HG03565 (cell line): Measurements from ENCODE around the gene TOB1.
"Not testable (repeated sequence)": the region's sequence is repeated elsewhere in the genome, so short reads cannot be mapped to it uniquely, and the experiment has no call there.

ENCODE experiments used
- ATAC-seq: cut with Tn5 transposase; IDR thresholded peaks from one replicate; pipeline ENCODE4 v1.9.1; 2021; ENCODE audit warnings: mild to moderate bottlenecking, moderate library complexity; ENCODE audit not compliant: unreplicated experiment

TOB1 gene

DNA sequence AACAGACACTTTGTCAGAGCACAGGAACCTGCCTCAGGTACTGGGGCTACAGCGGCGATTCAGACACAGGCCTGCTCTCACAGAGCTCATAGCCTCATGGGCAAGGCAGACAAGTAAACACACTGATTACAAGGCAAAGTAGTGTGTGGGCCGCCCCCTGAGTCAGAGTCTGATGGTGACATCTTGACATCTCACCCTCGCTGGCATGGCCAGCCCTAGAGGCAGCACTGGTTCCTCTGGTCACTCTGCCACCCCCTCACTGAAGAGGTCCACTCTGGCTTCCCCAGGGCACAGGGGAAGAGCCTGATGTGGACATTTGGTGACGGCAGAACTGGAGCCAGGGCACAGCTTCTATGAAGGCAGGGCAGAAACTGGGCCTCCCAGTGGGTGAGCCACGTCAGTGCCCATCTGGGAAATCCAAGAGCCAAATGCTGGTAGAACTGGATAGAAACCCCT, 32.9 kb upstream of the TOB1 start:
- ATAC-seq = no peak

DNA sequence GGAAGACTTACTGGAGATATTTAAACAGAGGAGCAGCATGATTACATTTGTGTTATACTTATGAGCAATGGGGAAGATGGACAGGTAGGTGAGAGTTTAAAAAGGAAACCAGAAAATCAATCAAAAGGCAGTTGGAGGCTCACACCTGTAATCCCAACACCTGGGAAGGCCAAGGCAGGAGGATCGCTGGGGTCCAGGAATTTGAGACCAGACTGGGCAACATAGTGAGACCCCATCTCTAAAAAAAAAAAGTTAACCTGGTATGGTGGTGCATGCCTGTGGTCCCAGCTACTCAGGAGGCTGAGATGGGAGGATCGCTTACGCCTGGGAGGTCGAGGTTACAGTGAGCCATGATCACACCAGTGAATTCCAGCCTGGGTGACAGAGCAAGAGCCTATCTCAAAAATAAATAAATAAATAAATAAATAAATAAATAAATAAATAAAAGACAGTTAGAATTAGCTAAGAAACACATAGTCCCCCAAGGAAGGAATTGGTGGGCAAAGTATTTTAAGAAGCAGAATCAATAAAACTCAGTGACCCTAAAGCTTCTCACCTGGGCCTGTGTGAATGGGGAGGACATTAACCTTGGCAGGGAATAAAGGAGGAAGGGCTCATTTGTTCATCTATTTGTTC, 32.3 kb upstream of the TOB1 start:
- ATAC-seq = no peak

DNA sequence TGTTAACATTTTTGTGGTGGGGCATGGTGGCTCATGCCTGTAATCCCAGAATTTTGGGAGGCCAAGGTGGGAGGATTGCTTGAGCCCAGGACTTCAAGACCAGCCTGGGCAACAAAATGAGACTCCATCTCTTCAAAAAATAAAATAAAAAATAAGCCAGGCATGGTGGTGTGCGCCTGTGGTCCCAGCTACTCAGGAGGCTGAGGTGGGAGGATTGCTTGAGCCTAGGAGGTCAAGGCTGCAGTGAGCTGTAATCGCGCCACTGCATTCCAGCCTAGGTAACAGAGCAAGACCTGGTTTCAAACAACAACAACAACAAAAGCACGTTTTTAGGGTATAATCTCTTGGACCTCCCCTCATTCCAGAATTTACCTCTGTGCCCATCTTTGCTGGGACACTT, 28.4 kb upstream of the TOB1 start:
- ATAC-seq = not testable (repeated sequence)

DNA sequence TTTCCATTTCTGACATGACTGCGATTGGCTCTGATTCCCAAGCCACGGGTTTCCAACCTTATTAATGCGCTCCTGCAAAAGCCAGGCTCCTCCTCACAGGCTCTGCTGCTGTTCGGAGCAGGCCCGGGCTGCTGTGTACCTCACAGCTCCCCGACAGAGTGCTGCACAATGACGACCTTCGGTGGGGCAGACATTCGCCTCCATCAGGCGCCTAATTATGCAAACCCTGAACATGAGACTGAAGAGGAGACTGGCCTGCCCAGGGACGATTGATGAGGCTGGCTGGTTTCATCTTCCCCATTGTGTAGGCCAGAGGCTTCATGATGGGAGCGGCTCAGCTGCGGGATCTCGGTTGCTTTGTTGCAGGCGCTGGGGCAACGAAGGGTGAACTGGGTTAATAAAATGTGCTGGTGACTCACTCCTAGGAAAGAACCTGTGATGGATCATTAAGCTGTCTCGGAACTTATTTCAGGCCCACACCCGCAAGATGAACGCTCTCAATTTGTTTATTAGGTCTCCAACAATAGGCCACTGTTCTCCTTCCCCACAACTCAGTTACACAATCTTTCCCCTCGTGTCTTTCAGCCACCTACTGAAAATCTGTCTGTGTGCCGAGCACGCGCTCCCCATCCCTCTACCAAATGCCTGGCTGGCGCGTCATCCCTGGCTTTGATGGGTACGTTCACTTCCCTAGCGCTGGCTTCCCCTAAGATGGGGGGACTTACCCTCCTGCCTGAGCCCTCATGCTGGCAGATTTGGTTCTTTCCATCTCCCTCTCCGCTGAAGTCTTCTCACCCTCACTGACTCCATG, 27.2 kb upstream of the TOB1 start:
- ATAC-seq = no peak

DNA sequence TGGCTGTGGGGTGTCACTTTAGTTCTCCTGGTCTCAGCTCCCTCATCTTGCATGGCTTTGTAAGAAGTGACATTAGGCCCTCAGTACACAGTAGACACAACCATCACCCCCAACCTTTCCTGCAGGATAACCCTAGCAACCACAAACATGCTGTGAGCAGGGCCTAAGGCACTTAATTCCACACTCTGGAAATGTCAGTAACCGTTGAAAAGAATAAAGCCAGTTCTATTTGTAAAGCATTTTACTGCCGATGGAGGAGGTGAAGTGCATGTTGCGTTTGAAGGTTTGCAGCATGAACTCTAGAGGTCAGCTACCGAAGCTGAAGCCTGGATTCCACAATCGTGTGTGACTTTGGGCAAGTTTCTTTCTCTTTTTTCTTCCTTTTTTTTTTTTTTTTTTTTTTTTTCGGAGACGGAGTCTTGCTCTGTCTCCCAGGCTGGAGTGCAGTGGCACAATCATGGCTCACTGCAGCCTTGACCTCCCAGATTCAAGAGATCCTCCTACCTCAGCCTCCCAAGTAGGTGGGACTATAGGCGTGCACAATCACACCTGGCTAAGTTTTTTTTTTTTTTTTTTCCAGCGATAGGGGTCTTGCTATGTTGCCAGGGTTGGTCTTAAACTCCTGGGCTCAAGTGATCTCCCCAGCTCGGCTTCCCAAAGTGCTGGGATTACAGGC, 26.1 kb upstream of the TOB1 start:
- ATAC-seq = no peak

DNA sequence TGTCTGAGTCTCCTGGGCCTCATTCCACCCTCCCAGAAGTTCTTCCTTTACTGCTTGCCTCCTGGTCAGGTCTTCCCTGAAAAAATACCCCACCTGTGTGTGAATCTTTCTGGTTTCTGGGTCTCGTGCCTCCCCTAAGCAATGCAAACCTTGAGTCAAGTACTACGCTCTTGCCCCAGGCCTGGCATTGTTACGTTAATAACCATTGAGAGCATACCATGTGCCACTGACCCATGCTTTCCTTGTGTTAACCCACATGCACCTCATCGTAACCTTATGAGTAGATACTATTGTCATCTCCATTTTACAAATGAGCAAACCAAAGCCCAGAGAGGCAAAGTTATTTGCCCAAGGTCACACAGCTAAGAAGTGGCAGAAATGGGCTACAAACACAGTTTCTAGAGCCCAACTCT, 25.4 kb upstream of the TOB1 start:
- ATAC-seq = no peak

DNA sequence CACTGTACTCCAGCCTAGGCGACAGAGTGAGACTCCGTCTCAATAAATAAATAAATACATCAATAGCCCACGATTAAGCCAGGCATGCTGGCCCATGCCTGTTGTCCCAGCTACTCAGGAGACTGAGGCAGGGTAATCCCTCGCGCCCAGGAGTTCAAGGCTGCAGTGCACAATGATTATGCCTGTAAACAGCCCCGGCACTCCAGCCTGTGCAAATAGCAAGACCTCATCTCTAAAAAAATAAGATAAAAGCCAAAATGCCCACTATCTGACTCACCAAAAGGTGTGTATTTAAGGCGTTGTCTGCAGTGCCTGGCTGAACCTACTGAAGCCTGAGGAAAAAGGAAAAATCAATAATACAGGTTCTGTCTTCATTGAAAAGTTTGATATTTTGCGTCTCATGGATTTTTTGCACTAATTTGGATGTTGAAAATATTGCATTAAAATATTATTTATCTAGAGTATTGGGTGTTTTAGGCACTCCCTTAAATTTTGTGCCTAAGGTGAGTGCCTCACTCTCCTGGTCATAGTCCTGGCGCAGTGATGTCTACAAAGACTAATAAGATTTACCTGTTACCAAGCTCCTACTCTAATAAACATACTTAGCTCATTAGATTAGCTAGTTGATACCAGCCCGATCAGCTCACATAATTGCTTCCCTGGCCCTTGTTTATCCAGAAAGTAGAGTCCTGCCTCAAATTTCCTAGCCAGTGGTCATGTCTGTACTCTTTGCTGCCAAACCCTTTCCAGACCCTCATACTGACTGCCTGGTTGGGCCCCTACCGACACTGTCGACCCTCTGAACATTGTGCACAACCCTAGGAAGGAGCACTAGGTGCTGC, 24.7 kb upstream of the TOB1 start:
- no peak for ATAC-seq

DNA sequence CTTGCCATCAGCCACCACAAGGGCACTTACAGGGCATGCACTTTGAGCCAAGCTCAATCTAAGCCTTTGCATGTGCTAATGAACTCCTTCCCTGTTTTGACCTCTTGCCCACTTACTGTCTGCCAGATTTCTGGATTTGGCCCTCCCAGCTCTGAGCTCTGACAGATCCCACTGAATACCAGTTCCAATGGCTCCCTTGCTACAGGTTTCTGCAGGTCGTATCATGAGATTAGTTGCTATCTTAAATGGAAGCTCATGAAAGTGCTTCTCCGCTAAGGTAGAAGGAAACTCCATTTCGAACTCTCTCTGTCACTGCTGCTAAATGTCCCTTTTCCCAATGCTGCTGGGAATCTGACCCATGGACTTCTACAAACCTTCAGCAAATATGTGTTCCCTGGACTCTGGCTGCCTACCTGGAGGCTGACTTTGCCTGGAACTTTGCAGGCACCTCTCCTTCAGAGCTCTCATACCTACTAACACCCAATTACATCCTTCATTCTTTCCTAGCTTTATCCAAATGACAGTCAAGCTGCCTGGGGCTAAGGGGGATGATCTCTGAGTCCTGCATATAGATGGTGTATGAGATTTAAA, 23.5 kb upstream of the TOB1 start:
- no peak for ATAC-seq

DNA sequence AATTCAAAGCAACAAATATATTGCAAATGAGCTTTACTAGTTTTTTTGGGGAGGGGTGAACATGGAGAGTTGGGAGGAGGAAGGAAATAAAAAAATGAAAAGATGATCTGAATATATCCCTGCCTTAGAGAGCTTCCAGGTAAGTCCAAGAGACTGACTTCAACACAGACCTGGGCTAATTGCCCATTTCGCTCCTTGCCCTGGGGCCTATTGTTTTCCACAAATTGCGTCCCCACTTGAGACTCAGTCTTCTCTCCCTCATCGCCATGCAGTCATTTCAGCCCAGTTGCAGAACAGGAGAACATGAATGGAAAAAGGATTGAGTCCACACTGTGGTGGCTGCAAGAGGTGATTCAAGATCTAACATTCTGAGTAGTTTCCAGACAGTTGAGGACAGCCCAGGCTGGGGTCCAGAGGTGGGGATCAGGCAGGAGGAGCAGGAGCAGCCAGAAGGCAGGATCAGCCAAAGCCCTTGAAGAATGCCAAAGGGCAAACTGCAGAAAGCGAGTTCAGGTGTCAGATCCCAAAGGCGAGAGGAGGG, 21.6 kb upstream of the TOB1 start:
- ATAC-seq = no peak

DNA sequence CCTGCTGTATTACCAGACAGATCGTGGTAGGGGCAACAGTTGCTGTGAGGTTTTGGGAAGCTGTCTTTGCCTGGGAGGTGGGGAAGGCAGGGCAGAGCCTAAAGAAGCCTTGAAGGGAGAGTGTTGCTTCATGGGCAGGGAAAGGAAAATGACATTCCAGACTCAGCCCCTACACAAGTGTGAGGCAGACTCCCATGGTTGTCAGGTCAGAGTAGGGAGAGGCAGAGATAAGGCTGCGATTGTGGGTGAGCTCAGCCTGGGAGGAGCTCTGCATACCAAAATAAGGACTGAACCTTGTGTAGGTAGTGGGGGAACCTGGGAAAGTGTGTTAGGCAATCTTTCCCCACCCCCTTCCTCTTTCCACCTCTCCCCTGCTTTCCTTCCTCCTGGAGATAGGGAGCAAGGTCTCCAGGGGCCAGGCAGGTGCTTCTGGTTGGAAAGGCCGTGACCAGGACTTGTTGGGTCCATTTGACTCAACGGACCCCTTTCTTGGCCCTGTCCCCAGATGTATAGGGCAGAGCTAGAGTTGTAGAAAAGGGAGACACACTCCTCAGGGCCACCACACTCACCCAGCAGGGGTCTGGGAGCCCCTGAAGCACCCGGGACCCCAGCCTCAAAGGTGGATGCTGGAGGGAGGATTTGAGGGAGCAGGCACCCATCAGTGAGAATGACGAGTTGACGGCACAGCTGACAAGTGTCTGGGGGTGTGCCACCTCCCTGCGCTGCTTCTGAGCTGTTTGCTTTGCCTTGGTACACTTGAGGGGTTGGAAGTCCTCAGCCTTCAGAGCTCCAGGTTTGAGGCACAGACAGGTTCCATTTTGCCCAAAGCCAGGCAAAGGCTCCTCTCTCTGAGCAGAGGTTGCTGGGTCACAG, 18.5 kb upstream of the TOB1 start:
- ATAC-seq = no peak

DNA sequence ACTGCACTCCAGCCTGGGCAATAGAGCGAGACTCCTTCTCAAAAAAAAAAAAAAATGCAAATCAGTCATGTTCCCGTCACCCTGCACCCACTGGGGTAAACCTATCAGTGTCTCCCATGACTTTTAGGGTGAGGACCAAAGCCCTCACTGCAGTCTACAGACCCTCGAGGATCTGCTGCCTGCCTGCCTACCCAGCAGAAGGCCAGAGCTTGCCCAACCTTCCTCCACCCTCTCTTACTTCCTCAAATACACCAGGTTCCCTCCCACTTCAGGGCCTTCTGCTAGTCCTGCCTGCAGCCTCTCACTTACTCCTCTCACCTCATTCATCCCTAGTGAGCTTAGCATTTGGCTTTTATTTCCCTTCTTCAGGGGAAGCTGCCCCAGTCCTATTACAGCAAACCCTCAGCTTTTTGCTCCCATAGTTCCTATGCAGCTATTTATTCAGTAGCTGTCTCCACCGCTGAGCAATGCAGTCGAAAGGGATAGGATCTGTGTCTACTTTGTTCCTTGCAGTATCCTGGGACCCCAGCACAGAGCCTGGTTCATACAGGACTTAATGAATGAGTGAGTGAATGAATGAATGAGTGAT, 17.8 kb upstream of the TOB1 start:
- ATAC-seq = no peak

DNA sequence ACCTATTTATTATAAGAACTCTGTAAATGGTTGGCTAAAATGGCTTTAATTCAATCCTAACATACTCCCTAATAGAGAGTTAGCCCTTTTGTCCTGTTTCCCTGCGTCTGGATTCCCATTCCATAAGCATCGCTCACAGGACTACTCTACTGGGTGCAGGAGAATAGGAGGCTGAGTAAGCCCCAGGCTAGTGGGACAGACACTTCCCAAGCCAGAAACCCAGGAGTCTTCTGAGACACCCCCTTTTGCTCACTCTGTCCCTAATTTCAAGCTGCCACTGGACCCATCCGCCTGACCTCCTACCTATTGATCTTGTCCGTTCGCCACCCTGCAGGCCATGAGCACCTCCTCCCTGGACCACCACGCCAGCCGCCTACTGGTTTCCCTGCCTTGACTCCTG, 16.7 kb upstream of the TOB1 start:
- no peak for ATAC-seq

DNA sequence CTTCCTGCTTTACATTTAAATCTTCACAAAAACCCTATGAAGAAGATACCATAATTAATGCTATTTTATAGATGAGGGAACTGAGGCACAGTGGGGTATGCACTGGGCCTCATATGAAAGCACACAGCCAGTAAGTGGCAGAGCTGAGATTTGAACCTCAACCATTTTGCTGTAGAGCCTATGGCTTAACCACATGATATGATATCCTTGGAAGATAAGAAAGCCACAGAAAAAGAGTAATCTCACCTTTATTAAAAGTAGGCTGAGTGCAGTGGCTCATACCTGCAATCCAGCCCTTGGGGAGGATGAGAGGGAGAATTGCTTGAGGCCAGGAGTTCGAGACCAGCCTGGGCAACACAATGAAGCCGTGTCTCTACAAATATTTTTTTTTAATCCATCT, 15.0 kb upstream of the TOB1 start:
- ATAC-seq = no peak

DNA sequence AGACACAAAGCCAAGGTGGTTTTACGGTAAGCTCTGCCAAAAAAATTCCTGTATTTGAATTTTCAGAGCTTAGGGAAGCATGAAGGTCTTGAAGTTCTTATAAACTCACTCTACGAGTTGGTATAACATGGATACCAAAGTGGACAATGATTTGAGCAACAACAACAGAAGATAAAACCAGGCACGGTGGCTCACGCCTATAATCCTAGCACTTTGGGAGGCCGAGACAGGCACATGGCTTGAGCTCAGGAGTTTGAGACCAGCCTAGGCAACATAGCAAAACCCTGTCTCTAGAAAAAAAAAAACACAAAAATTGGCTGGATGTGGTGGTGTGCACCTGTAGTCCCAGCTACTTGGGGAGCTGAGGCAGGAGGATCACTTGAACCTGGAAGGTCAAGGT, 12.9 kb upstream of the TOB1 start:
- ATAC-seq = no peak

DNA sequence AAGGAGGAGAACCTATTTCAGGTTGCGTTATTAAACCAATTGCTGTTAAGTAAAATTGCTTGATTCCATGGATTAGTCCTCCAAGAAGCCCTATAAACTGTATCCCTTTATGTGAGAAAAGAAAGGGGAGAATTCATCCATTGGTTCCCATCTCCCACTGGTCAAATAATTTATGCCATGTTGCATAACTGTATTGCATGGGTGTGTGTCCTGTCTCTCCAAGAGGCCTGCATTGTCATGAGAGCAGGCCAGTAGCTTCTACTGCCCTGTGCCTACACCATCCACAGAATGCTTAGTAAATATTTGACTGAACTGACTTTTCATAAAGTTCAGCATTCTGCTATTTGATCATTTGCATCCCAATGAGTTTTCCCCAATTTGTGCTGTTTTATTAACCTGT, 11.7 kb upstream of the TOB1 start:
- no peak for ATAC-seq

DNA sequence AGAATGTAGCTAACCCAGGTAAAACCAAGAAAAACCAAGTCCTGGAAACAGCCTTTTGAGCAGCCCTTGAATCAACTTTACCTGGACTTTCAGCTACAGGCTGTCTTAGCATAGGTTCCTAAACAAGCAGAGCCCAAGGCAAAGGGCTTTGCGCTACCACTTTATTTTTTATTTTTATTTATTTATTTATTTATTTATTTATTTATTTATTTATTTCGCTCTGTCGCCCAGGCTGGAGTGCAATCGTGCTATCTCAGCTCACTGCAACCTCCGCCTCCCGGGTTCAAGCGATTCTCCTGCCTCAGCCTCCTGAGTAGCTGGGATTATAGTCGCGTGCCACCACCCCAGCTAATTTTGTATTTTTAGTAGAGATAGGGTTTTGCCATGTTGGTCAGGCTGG, 10.9 kb upstream of the TOB1 start:
- ATAC-seq = not testable (repeated sequence)

DNA sequence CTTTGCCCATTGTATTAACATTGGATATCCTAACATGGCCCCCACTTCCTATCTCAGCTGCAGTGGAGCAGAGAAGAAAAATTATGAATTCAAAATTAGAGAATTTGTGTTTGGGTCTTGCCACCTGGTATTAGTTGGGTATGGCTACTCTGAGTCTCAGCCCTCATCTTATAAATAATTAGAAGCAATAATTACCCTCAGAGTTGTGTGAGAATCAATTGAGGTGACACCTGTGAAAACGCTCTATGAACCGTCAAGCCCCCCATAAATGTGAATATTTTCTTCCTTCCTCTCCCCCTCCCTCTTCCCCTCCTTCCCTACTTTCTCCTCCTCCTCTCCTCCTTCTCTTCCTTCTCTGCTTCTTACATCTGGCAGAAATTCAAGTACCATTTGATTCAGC, 8.9 kb upstream of the TOB1 start:
- ATAC-seq = no peak

DNA sequence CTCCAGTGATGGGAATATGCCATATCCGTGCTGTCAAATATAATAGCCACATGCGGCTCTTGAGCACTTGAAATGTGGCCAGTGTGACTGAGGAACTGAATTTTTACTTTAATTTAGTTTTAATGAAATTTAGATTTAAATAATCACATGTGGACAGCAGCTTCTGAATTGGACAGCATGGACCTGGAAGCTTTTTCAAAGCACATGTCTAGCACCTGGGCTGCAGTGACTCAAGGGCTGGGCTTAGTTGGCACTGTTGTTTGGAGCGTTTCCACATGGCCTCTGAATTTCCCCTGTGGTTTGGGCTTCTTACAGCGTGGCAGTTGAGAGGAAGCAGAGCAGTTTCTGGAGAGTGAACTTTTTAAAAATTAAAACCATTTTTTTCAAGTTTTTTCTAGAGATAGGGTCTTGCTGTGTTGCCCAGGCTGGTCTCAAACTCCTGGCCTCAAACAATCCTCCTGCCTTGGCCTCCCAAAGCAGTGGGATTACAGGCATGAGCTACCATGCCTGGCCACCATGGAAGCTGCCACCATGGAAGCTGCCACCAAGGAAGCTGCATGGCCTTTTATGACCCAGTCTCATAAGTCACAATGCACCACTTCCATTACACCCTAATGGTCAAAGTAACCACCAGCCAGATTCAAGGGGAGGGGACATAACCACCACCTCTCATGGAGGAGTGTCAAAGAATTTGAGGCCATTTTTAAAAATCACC, 6.7 kb upstream of the TOB1 start:
- no peak for ATAC-seq

DNA sequence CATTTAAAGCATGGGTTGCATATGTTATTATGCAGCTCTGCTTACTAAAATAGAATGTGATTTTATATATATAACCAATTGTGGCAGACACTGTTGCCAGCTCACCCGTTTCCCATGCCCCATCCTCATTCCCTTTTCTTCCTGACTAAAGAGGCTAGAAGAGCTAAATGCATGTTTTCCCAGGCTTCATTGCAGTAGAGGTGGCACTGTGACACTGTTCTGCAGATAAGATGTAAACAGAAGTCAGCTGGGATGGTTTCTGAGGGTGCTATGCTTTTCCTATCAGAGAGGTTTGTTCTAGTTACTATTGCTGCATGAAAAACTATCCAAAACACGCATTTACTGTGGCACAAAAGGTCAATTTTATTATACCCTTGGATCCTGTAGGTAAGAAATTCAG, 5.7 kb upstream of the TOB1 start:
- ATAC-seq = no peak
